HEK293 (cell line): Measurements from ENCODE around the gene WNK4.

Experiments used
- ATF2 ChIP-seq: fragments of 450-650 bp; formaldehyde crosslinking; IDR thresholded peaks from 2 replicates; pipeline ENCODE4 v1.5.1; 2016; ENCODE audit warnings: missing biosample characterization, missing genetic modification characterization, low read depth
- OSR2 ChIP-seq: fragments of 450-650 bp; formaldehyde crosslinking; IDR thresholded peaks from 2 replicates; pipeline ENCODE4 v1.5.1; 2016; ENCODE audit warnings: missing biosample characterization, missing genetic modification characterization
- REST ChIP-seq: fragments of 450-650 bp; formaldehyde crosslinking; IDR thresholded peaks from 2 replicates; pipeline ENCODE4 v1.5.1; 2016; ENCODE audit warnings: missing biosample characterization, missing genetic modification characterization
- SALL2 ChIP-seq: fragments of 450-650 bp; formaldehyde crosslinking; IDR thresholded peaks from 2 replicates; pipeline ENCODE4 v1.5.0; 2017; ENCODE audit warnings: missing biosample characterization, mild to moderate bottlenecking, missing genetic modification characterization, borderline replicate concordance
- ZBTB11 ChIP-seq: fragments of 450-650 bp; formaldehyde crosslinking; conservative IDR thresholded peaks from 2 replicates; pipeline ENCODE4 v1.5.1; 2016; ENCODE audit warnings: low read depth, missing biosample characterization, missing genetic modification characterization
- ZBTB21 ChIP-seq: fragments of 450-650 bp; formaldehyde crosslinking; IDR thresholded peaks from 2 replicates; pipeline ENCODE4 v1.5.1; 2017; ENCODE audit warnings: missing biosample characterization, missing genetic modification characterization
- ZBTB26 ChIP-seq: fragments of 450-650 bp; formaldehyde crosslinking; optimal IDR thresholded peaks from 2 replicates; pipeline ENCODE3; 2016; ENCODE audit warnings: missing biosample characterization, mild to moderate bottlenecking, missing genetic modification characterization
- ZBTB7A ChIP-seq: fragments of 450-650 bp; formaldehyde crosslinking; IDR thresholded peaks from 2 replicates; pipeline ENCODE4 v1.5.1; 2016; ENCODE audit warnings: low read depth, missing biosample characterization, missing genetic modification characterization
- ZFP69B ChIP-seq: fragments of 450-650 bp; formaldehyde crosslinking; IDR thresholded peaks from 2 replicates; pipeline ENCODE4 v1.5.1; 2016; ENCODE audit warnings: missing biosample characterization, missing genetic modification characterization
- ZNF114 ChIP-seq: fragments of 450-650 bp; formaldehyde crosslinking; IDR thresholded peaks from 2 replicates; pipeline ENCODE4 v1.5.0; 2017; ENCODE audit warnings: missing biosample characterization, missing genetic modification characterization
- ZNF202 ChIP-seq: fragments of 450-650 bp; formaldehyde crosslinking; IDR thresholded peaks from 2 replicates; pipeline ENCODE4 v1.5.1; 2016; ENCODE audit warnings: missing biosample characterization, missing genetic modification characterization, borderline replicate concordance
- ZNF274 ChIP-seq, 2 experiments: fragments of 200-500 bp in 1 of 2; fragments of 450-650 bp in 1 of 2; sonication (Bioruptor generic) in 1 of 2; formaldehyde crosslinking in 1 of 2; IDR thresholded peaks; 2 replicates each; pipeline versions ENCODE4 v1.5.1 to v1.6.1; 2014 to 2016; ENCODE audit warnings: borderline replicate concordance in 1 of 2, inconsistent platforms in 1 of 2, low read length in 1 of 2, missing biosample characterization in 1 of 2, missing genetic modification characterization in 1 of 2
- ZNF302 ChIP-seq: fragments of 450-650 bp; formaldehyde crosslinking; IDR thresholded peaks from 2 replicates; pipeline ENCODE4 v1.5.1; 2016; ENCODE audit warnings: missing biosample characterization, missing genetic modification characterization, low read depth
- ZNF391 ChIP-seq: fragments of 450-650 bp; formaldehyde crosslinking; IDR thresholded peaks from 2 replicates; pipeline ENCODE4 v1.5.1; 2016; ENCODE audit warnings: low read depth, missing biosample characterization, missing genetic modification characterization, borderline replicate concordance
- ZNF501 ChIP-seq: fragments of 450-650 bp; formaldehyde crosslinking; IDR thresholded peaks from 2 replicates; pipeline ENCODE4 v1.5.1; 2016; ENCODE audit warnings: missing biosample characterization, missing genetic modification characterization
- ZNF558 ChIP-seq: fragments of 450-650 bp; formaldehyde crosslinking; IDR thresholded peaks from 2 replicates; pipeline ENCODE4 v1.5.1; 2016; ENCODE audit warnings: missing biosample characterization, missing genetic modification characterization
- ZNF621 ChIP-seq: fragments of 450-650 bp; formaldehyde crosslinking; IDR thresholded peaks from 2 replicates; pipeline ENCODE4 v1.5.1; 2017; ENCODE audit warnings: missing biosample characterization, missing genetic modification characterization
- ZNF626 ChIP-seq: fragments of 450-650 bp; sonication (Bioruptor Pico); formaldehyde crosslinking; IDR thresholded peaks from 2 replicates; pipeline ENCODE4 v1.5.1; 2018; ENCODE audit warnings: missing biosample characterization, missing genetic modification characterization, inconsistent platforms
- ZNF830 ChIP-seq: fragments of 450-650 bp; IDR thresholded peaks from 2 replicates; pipeline ENCODE4 v1.5.0; 2018; ENCODE audit warnings: missing biosample characterization, missing genetic modification characterization, low read depth, mild to moderate bottlenecking, moderate library complexity
- TF ChIP-seq, protein P1 (sequence below): fragments of 450-650 bp; formaldehyde crosslinking; IDR thresholded peaks from 2 replicates; pipeline ENCODE4 v1.5.1; 2016; ENCODE audit warnings: missing biosample characterization, missing genetic modification characterization
- TF ChIP-seq, protein P2 (sequence below): fragments of 450-650 bp; formaldehyde crosslinking; IDR thresholded peaks from 2 replicates; pipeline ENCODE4 v1.5.1; 2016; ENCODE audit warnings: missing biosample characterization, missing genetic modification characterization
- TF ChIP-seq, protein P3 (sequence below): fragments of 450-650 bp; formaldehyde crosslinking; IDR thresholded peaks from 2 replicates; pipeline ENCODE4; 2016; ENCODE audit warnings: missing biosample characterization, missing genetic modification characterization

The WNK4 gene

GRCh38 chr17:42760652-42761581 lies 19.5 kb upstream of the WNK4 start, which contains the start of gene RAMP2 (continued):
- TF ChIP-seq REST (tag by site-specific recombination) (peak; percentile 83), ZNF274 (IDR thresholded peaks at IDR 0.05; ENCODE audit: low read length) (no peak), ZNF274 (tag by site-specific recombination; IDR thresholded peaks at IDR 0.05; ENCODE audit: borderline replicate concordance) (no peak), ZNF391 (tag by site-specific recombination) (no peak), ZNF202 (tag by site-specific recombination) (no peak), ZNF621 (tag by site-specific recombination) (no peak), ZNF302 (no peak), ATF2 (tag by site-specific recombination) (no peak), ZNF830 (tag by site-specific recombination) (no peak), ZBTB7A (tag by site-specific recombination) (no peak), ZNF114 (tag by site-specific recombination) (no peak), ZBTB11 (no peak), ZNF626 (tag by site-specific recombination) (no peak), ZNF558 (tag by site-specific recombination) (no peak), SALL2 (tag by site-specific recombination) (no peak), OSR2 (tag by site-specific recombination) (no peak), ZBTB26 (tag by site-specific recombination) (peak; percentile 33), ZNF501 (no peak), ZFP69B (no peak), ZBTB21 (tag by site-specific recombination) (no peak)
- TF ChIP-seq, protein P1, sequence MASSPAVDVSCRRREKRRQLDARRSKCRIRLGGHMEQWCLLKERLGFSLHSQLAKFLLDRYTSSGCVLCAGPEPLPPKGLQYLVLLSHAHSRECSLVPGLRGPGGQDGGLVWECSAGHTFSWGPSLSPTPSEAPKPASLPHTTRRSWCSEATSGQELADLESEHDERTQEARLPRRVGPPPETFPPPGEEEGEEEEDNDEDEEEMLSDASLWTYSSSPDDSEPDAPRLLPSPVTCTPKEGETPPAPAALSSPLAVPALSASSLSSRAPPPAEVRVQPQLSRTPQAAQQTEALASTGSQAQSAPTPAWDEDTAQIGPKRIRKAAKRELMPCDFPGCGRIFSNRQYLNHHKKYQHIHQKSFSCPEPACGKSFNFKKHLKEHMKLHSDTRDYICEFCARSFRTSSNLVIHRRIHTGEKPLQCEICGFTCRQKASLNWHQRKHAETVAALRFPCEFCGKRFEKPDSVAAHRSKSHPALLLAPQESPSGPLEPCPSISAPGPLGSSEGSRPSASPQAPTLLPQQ (tag by site-specific recombination), result no peak
- TF ChIP-seq, protein P2, sequence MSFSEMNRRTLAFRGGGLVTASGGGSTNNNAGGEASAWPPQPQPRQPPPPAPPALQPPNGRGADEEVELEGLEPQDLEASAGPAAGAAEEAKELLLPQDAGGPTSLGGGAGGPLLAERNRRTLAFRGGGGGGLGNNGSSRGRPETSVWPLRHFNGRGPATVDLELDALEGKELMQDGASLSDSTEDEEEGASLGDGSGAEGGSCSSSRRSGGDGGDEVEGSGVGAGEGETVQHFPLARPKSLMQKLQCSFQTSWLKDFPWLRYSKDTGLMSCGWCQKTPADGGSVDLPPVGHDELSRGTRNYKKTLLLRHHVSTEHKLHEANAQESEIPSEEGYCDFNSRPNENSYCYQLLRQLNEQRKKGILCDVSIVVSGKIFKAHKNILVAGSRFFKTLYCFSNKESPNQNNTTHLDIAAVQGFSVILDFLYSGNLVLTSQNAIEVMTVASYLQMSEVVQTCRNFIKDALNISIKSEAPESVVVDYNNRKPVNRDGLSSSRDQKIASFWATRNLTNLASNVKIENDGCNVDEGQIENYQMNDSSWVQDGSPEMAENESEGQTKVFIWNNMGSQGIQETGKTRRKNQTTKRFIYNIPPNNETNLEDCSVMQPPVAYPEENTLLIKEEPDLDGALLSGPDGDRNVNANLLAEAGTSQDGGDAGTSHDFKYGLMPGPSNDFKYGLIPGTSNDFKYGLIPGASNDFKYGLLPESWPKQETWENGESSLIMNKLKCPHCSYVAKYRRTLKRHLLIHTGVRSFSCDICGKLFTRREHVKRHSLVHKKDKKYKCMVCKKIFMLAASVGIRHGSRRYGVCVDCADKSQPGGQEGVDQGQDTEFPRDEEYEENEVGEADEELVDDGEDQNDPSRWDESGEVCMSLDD (tag by site-specific recombination), result no peak
- TF ChIP-seq, protein P3, sequence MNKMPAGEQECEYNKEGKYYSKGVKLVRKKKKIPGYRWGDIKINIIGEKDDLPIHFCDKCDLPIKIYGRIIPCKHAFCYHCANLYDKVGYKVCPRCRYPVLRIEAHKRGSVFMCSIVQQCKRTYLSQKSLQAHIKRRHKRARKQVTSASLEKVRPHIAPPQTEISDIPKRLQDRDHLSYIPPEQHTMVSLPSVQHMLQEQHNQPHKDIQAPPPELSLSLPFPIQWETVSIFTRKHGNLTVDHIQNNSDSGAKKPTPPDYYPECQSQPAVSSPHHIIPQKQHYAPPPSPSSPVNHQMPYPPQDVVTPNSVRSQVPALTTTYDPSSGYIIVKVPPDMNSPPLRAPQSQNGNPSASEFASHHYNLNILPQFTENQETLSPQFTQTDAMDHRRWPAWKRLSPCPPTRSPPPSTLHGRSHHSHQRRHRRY (tag by site-specific recombination), result no peak
